VCaP (cell line): ENCODE data around the gene SBNO2.

Source experiments
- H3K27ac ChIP-seq: fragments of 450-650 bp; 2 replicates; pipeline ENCODE4 v1.5.1; 2017
- CTCF ChIP-seq: fragments of 450-650 bp; conservative IDR thresholded peaks from 2 replicates; pipeline ENCODE4 v1.5.1; 2017; ENCODE audit warnings: mild to moderate bottlenecking, moderate library complexity

Gene SBNO2

GRCh38 chr19:1163283-1163933 lies 10.7 kb downstream of the SBNO2 start:
- no peak overlapping the region for H3K27ac ChIP-seq
- TF ChIP-seq CTCF: no peak

- H3K27ac ChIP-seq: no peak overlapping the region
- no peak for TF ChIP-seq CTCF
These were observed 11.4 kb downstream of the SBNO2 start for GRCh38 chr19:1162404-1163282.

- no peak overlapping the region for H3K27ac ChIP-seq
- no peak for TF ChIP-seq CTCF
These were observed 12.4 kb downstream of the SBNO2 start for GRCh38 chr19:1161716-1162115.

GRCh38 chr19:1159864-1160595 lies 14.0 kb downstream of the SBNO2 start:
- no peak overlapping the region for H3K27ac ChIP-seq
- no peak for TF ChIP-seq CTCF

- TF ChIP-seq CTCF: no peak
- H3K27ac ChIP-seq: no peak overlapping the region
These were observed 15.1 kb downstream of the SBNO2 start for GRCh38 chr19:1158885-1159448.

GRCh38 chr19:1157931-1158884 lies 15.9 kb downstream of the SBNO2 start:
- H3K27ac ChIP-seq: no peak overlapping the region
- no peak for TF ChIP-seq CTCF
